Gastroesophageal sphincter (tissue), 4 donors: ENCODE results near the gene RPS10. TPM values are rescaled to one million over a fixed set of nuclear protein-coding genes. Genes with fewer than 3 reads are reported as not detected.
A peak's percentile ranks its signal among the peaks of the same experiment; 100 is the strongest.

Experiments
- ATAC-seq: fragments of 150-250 bp; one replicate; pipeline ENCODE4 v1.9.1; 2016; ENCODE audit warnings: mild to moderate bottlenecking, moderate library complexity
- H3K27ac ChIP-seq, 4 donors: fragments of 200-600 bp; sonication (generic) in 3 of 4; 1 replicate in 3 of 4; 2 replicates in 1 of 4; pipeline ENCODE4 v1.5.1; 2016 to 2019
- H3K27me3 ChIP-seq: fragments of 200-600 bp; sonication (generic); one replicate; pipeline ENCODE4 v1.5.1; 2019
- H3K36me3 ChIP-seq, 2 donors: fragments of 200-600 bp; sonication (generic); one replicate each; pipeline ENCODE4 v1.5.1; 2019; ENCODE audit warnings: control low read depth in 1 of 2
- H3K4me1 ChIP-seq, 3 donors: fragments of 200-600 bp; sonication (generic); 1 replicate in 2 of 3; 2 replicates in 1 of 3; pipeline ENCODE4 v1.5.1; 2016 to 2019; ENCODE audit warnings: control low read depth in 2 of 3
- H3K4me3 ChIP-seq, 2 donors: fragments of 200-600 bp; sonication (generic); one replicate each; pipeline ENCODE4 v1.5.1; 2019; ENCODE audit warnings: mild to moderate bottlenecking in 1 of 2, moderate library complexity in 1 of 2
- H3K9me3 ChIP-seq, 3 donors: fragments of 200-600 bp; sonication (generic); one replicate each; pipeline ENCODE4 v1.5.1; 2017 to 2019; ENCODE audit warnings: control low read depth in 2 of 3
- EP300 ChIP-seq: sonication (generic); formaldehyde crosslinking; IDR thresholded peaks from one replicate; pipeline ENCODE4 v1.6.1; 2017; ENCODE audit warnings: antibody characterized with exemption, mild to moderate bottlenecking
- POLR2A ChIP-seq, 2 donors: fragments of 450-650 bp; IDR thresholded peaks; one replicate each; pipeline ENCODE4 v1.6.1; 2017; ENCODE audit warnings: antibody characterized with exemption in 2 of 2, mild to moderate bottlenecking in 2 of 2, moderate library complexity in 1 of 2
- POLR2AphosphoS5 ChIP-seq: sonication (generic); formaldehyde crosslinking; IDR thresholded peaks from one replicate; pipeline ENCODE4 v1.6.1; 2017; ENCODE audit warnings: antibody characterized with exemption
- WGBS, 2 donors: methylation state at CpG; one replicate each; pipeline ENCODE4 v1.1.5; 2018; ENCODE audit warnings: low coverage in 1 of 2; 5-methylcytosine and 5-hydroxymethylcytosine counted together
- total RNA-seq, 4 donors: library from RNA; depleted of rRNA; stranded (reverse); fragments of >200 nt; gene quantifications; one replicate each; pipeline ENCODE4 v1.1.0, GENCODE V29; 2016
- TF ChIP-seq, protein P1 (sequence below), 4 experiments: fragments of 200-600 bp in 2 of 4; fragments of 450-650 bp in 2 of 4; sonication (generic) in 1 of 4; IDR thresholded peaks; one replicate each; pipeline ENCODE4 v1.5.1; 2017 to 2019; ENCODE audit warnings: antibody characterized with exemption in 4 of 4, mild to moderate bottlenecking in 2 of 4, moderate library complexity in 2 of 4

RPS10 gene
- total RNA-seq, 4 donors from 2014 or later: 1,014 to 3,120 (median 2,269) TPM

DNA sequence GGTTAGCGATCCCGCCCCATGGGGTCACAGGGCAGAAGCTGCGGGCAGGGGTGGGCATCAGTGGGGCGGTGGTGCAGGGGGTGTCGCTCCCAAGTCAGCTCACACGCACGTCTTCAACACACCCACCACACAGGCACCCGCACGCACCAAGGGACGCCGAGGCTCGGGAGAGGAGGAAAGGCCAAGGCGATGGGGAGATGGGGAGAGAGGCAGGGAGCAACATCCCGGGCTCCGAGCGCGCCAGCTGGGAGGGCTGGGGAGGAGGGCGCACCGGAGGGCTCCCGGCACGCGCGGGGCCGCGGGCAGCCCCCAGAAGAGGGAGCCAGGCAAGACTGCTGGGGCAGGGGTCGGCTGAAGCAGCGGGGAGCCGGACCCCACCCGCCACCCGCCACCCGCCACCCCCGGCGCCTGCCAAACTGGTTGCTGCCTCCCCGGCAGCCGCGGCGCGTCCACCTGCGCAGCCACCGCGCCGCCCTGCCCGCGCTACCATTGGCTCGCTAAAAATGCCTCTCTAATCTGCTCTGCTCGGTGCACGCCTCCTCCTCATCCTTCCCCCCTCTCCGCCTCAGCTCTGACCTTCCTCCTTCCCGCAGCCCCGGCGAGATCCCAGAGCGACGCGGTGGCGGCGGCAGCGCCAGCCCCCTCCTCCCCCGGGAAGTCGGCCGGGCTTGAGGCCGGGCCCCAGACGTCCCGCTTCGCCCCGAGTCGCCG lies 39.8 kb upstream of the RPS10 start, which contains the start of gene PACSIN1:
Gene PACSIN1 (plus strand): TSS at position 546 of the 711 bp plus-strand sequence. CDS start 60,230 bp downstream, outside the sequence.
- H3K4me1 ChIP-seq: peaks cover 0 to 13% (median 8%) of the 10 kb centered on the region in 3 donors
- TF ChIP-seq, protein P1, sequence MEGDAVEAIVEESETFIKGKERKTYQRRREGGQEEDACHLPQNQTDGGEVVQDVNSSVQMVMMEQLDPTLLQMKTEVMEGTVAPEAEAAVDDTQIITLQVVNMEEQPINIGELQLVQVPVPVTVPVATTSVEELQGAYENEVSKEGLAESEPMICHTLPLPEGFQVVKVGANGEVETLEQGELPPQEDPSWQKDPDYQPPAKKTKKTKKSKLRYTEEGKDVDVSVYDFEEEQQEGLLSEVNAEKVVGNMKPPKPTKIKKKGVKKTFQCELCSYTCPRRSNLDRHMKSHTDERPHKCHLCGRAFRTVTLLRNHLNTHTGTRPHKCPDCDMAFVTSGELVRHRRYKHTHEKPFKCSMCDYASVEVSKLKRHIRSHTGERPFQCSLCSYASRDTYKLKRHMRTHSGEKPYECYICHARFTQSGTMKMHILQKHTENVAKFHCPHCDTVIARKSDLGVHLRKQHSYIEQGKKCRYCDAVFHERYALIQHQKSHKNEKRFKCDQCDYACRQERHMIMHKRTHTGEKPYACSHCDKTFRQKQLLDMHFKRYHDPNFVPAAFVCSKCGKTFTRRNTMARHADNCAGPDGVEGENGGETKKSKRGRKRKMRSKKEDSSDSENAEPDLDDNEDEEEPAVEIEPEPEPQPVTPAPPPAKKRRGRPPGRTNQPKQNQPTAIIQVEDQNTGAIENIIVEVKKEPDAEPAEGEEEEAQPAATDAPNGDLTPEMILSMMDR (IDR thresholded peaks at IDR 0.05): no peak
- TF ChIP-seq EP300 (no peak), POLR2A (IDR thresholded peaks at IDR 0.05) (no peak), POLR2AphosphoS5 (no peak)
- no peaks in the 10 kb centered on the region for H3K9me3 ChIP-seq
- no peak for ATAC-seq
- peak within 1 kb of the TSS in 1 of 2 donors; percentile 46 for H3K4me3 ChIP-seq
- peaks cover 42% of the 10 kb centered on the region for H3K27me3 ChIP-seq
- H3K36me3 ChIP-seq: no peaks in the 10 kb centered on the region
- H3K27ac ChIP-seq: no peak within 1 kb of the TSS
- WGBS, 2 donors: 0% methylated on average over 3 to 7 of the region's 67 CpGs

GRCh38 chr6:34463849-34464248 lies 38.0 kb upstream of the RPS10 start:
- no peak for ATAC-seq
- peaks cover 42% of the 10 kb centered on the region for H3K27me3 ChIP-seq
- H3K4me3 ChIP-seq: no peak overlapping the region
- H3K9me3 ChIP-seq: no peaks in the 10 kb centered on the region
- 14 to 63% methylated on average over 1 to 2 of the region's 4 CpGs for WGBS, 2 donors
- no peaks in the 10 kb centered on the region for H3K36me3 ChIP-seq
- no peak overlapping the region for H3K27ac ChIP-seq
- TF ChIP-seq, protein P1 (IDR thresholded peaks at IDR 0.05): no peak
- TF ChIP-seq EP300: no peak
- no peak for TF ChIP-seq POLR2AphosphoS5
- no peak for TF ChIP-seq POLR2A (IDR thresholded peaks at IDR 0.05)
- H3K4me1 ChIP-seq: peaks cover 0 to 13% (median 8%) of the 10 kb centered on the region in 3 donors

DNA sequence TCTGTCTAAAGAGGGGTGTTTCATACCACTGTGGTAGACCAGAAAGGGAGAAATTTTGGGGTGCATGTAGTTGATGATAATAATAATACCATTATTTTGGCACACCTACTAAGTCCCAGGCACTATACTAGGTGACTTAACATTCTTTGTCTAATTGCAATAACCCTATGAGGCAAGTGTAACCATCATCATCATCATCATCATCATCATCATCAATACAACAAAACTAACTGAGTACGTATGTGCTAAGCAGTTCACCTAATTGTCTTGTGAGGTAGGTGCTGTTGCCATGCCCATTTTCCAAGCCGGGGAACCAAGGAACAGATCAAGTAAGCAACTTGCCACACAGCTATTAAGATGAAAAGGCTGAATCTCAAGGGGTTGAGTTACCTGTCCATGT lies 37.4 kb upstream of the RPS10 start:
- Histone ChIP-seq H3K36me3 (no peaks in the 10 kb centered on the region), H3K27me3 (peaks cover 42% of the 10 kb centered on the region), H3K4me3 (no peak overlapping the region), H3K27ac (no peak overlapping the region), H3K4me1 (peaks cover 0 to 13% (median 8%) of the 10 kb centered on the region in 3 donors), H3K9me3 (no peaks in the 10 kb centered on the region)
- WGBS, 2 donors: 88 to 100% methylated on average over 2 of the region's 2 CpGs
- ATAC-seq: no peak
- TF ChIP-seq, protein P1 (IDR thresholded peaks at IDR 0.05): no peak
- no peak for TF ChIP-seq POLR2A (IDR thresholded peaks at IDR 0.05)
- TF ChIP-seq POLR2AphosphoS5: no peak
- no peak for TF ChIP-seq EP300

GRCh38 chr6:34462551-34462971 lies 36.7 kb upstream of the RPS10 start:
- no peak overlapping the region for H3K27ac ChIP-seq
- no peak for TF ChIP-seq POLR2A (IDR thresholded peaks at IDR 0.05)
- TF ChIP-seq POLR2AphosphoS5: no peak
- TF ChIP-seq EP300: no peak
- TF ChIP-seq, protein P1 (IDR thresholded peaks at IDR 0.05): no peak
- no peaks in the 10 kb centered on the region for H3K36me3 ChIP-seq
- ATAC-seq: no peak
- peaks cover 42% of the 10 kb centered on the region for H3K27me3 ChIP-seq
- H3K9me3 ChIP-seq: no peaks in the 10 kb centered on the region
- 26 to 41% methylated on average over 5 of the region's 6 CpGs for WGBS, 2 donors
- peaks cover 0 to 13% (median 8%) of the 10 kb centered on the region in 3 donors for H3K4me1 ChIP-seq
- no peak overlapping the region for H3K4me3 ChIP-seq

- Histone ChIP-seq H3K36me3 (no peaks in the 10 kb centered on the region), H3K27ac (no peak overlapping the region), H3K9me3 (no peaks in the 10 kb centered on the region), H3K4me1 (peaks cover 0 to 13% (median 8%) of the 10 kb centered on the region in 3 donors), H3K27me3 (peaks cover 40% of the 10 kb centered on the region), H3K4me3 (no peak overlapping the region)
- TF ChIP-seq, protein P1 (IDR thresholded peaks at IDR 0.05): no peak
- TF ChIP-seq POLR2AphosphoS5 (no peak), POLR2A (IDR thresholded peaks at IDR 0.05) (no peak), EP300 (no peak)
- WGBS, 2 donors: 56 to 61% methylated on average over 5 to 6 of the region's 6 CpGs
- no peak for ATAC-seq
Measured at GRCh38 chr6:34462010-34462409, 36.1 kb upstream of the RPS10 start.
